HEK293 (cell line): ENCODE measurements around the gene DGCR8.

ENCODE experiments used
- CTCF ChIA-PET: fragments of 350-600 bp; formaldehyde crosslinking; extraction: SDS; loops from one replicate; lab custom pipeline; 2021; ENCODE audit warnings: antibody characterized with exemption; lab: Yijun Ruan, JAX
- POLR2A ChIA-PET: fragments of 300-600 bp; formaldehyde crosslinking; extraction: SDS; loops from one replicate; lab custom pipeline; 2020; ENCODE audit warnings: antibody characterized with exemption, inconsistent platforms; lab: Yijun Ruan, JAX
- H3K27ac ChIP-seq: fragments of 200-500 bp; sonication (Bioruptor generic); 2 replicates; pipeline ENCODE4 v1.5.1; 2014; ENCODE audit warnings: low read depth, low read length, control low read depth, inconsistent platforms; ENCODE audit errors: extremely low read depth
- H3K36me3 ChIP-seq, 2 experiments: fragments of 200-500 bp in 1 of 2; sonication (Bioruptor generic) in 1 of 2; 1 replicate in 1 of 2; 2 replicates in 1 of 2; pipeline ENCODE4 v1.5.1; 2014 to 2017; ENCODE audit warnings: inconsistent platforms in 2 of 2, low read length in 2 of 2; ENCODE audit not compliant: control insufficient read depth in 2 of 2, insufficient read depth in 1 of 2
- H3K4me1 ChIP-seq: fragments of 200-500 bp; sonication (Bioruptor generic); 2 replicates; pipeline ENCODE4 v1.5.1; 2014; ENCODE audit warnings: mild to moderate bottlenecking, low read length, inconsistent platforms; ENCODE audit not compliant: control insufficient read depth, insufficient read depth
- H3K4me3 ChIP-seq: 2 replicates; pipeline ENCODE4 v1.5.1; 2011; ENCODE audit warnings: low read depth, mild to moderate bottlenecking, control low read depth, low read length, moderate library complexity
- H3K9me3 ChIP-seq: fragments of 200-500 bp; sonication (Bioruptor generic); 2 replicates; pipeline ENCODE4 v1.5.1; 2014; ENCODE audit warnings: low read depth, low read length, inconsistent platforms; ENCODE audit not compliant: control insufficient read depth, insufficient read depth
- OSR2 ChIP-seq: fragments of 450-650 bp; formaldehyde crosslinking; IDR thresholded peaks from 2 replicates; pipeline ENCODE4 v1.5.1; 2016; ENCODE audit warnings: missing biosample characterization, missing genetic modification characterization
- PRDM4 ChIP-seq: fragments of 450-650 bp; formaldehyde crosslinking; IDR thresholded peaks from 2 replicates; pipeline ENCODE4 v1.5.1; 2017; ENCODE audit warnings: missing biosample characterization, missing genetic modification characterization
- ZBTB21 ChIP-seq: fragments of 450-650 bp; formaldehyde crosslinking; IDR thresholded peaks from 2 replicates; pipeline ENCODE4 v1.5.1; 2017; ENCODE audit warnings: missing biosample characterization, missing genetic modification characterization
- ZNF211 ChIP-seq: fragments of 450-650 bp; formaldehyde crosslinking; IDR thresholded peaks from 2 replicates; pipeline ENCODE4 v1.5.1; 2016; ENCODE audit warnings: low read depth, missing biosample characterization, missing genetic modification characterization
- ZNF280D ChIP-seq: fragments of 450-650 bp; formaldehyde crosslinking; IDR thresholded peaks from 2 replicates; pipeline ENCODE4 v1.5.1; 2016; ENCODE audit warnings: missing biosample characterization, missing genetic modification characterization
- ZNF302 ChIP-seq: fragments of 450-650 bp; formaldehyde crosslinking; IDR thresholded peaks from 2 replicates; pipeline ENCODE4 v1.5.1; 2016; ENCODE audit warnings: missing biosample characterization, missing genetic modification characterization, low read depth
- ZNF311 ChIP-seq: fragments of 450-650 bp; formaldehyde crosslinking; IDR thresholded peaks from 2 replicates; pipeline ENCODE4 v1.5.1; 2017; ENCODE audit warnings: missing biosample characterization, missing genetic modification characterization, borderline replicate concordance
- ZNF37A ChIP-seq: fragments of 450-650 bp; IDR thresholded peaks from 2 replicates; pipeline ENCODE4 v1.5.1; 2018; ENCODE audit warnings: missing biosample characterization, missing genetic modification characterization
- ZNF426 ChIP-seq: fragments of 450-650 bp; formaldehyde crosslinking; IDR thresholded peaks from 2 replicates; pipeline ENCODE4 v1.5.1; 2017; ENCODE audit warnings: missing biosample characterization, missing genetic modification characterization, mild to moderate bottlenecking, inconsistent platforms, moderate library complexity
- ZNF48 ChIP-seq: fragments of 450-650 bp; formaldehyde crosslinking; IDR thresholded peaks from 2 replicates; pipeline ENCODE4 v1.5.1; 2016; ENCODE audit warnings: missing biosample characterization, missing genetic modification characterization
- ZNF580 ChIP-seq: fragments of 450-650 bp; formaldehyde crosslinking; IDR thresholded peaks from 2 replicates; pipeline ENCODE4 v1.5.1; 2016; ENCODE audit warnings: missing biosample characterization, missing genetic modification characterization
- ZNF610 ChIP-seq: fragments of 450-650 bp; formaldehyde crosslinking; IDR thresholded peaks from 2 replicates; pipeline ENCODE4 v1.5.1; 2016; ENCODE audit warnings: missing biosample characterization, missing genetic modification characterization, borderline replicate concordance
- ZNF624 ChIP-seq: fragments of 450-650 bp; formaldehyde crosslinking; IDR thresholded peaks from 2 replicates; pipeline ENCODE4 v1.5.1; 2017; ENCODE audit warnings: missing biosample characterization, missing genetic modification characterization
- ZNF701 ChIP-seq: fragments of 450-650 bp; formaldehyde crosslinking; IDR thresholded peaks from 2 replicates; pipeline ENCODE4 v1.5.1; 2016; ENCODE audit warnings: missing biosample characterization, missing genetic modification characterization
- ZNF707 ChIP-seq: fragments of 450-650 bp; formaldehyde crosslinking; IDR thresholded peaks from 2 replicates; pipeline ENCODE4 v1.5.1; 2016; ENCODE audit warnings: missing biosample characterization, missing genetic modification characterization
- ZNF768 ChIP-seq: fragments of 450-650 bp; formaldehyde crosslinking; IDR thresholded peaks from 2 replicates; pipeline ENCODE4 v1.5.1; 2018; ENCODE audit warnings: missing biosample characterization, mild to moderate bottlenecking, missing genetic modification characterization
- ZNF791 ChIP-seq: fragments of 450-650 bp; formaldehyde crosslinking; IDR thresholded peaks from 2 replicates; pipeline ENCODE4 v1.5.1; 2016; ENCODE audit warnings: missing biosample characterization, missing genetic modification characterization
- ZNF843 ChIP-seq: fragments of 450-650 bp; formaldehyde crosslinking; IDR thresholded peaks from 2 replicates; pipeline ENCODE4 v1.5.1; 2016; ENCODE audit warnings: missing biosample characterization, missing genetic modification characterization
- ZSCAN4 ChIP-seq: fragments of 450-650 bp; formaldehyde crosslinking; IDR thresholded peaks from 2 replicates; pipeline ENCODE4 v1.5.1; 2017; ENCODE audit warnings: missing biosample characterization, missing genetic modification characterization
- ZSCAN5A ChIP-seq: fragments of 450-650 bp; formaldehyde crosslinking; IDR thresholded peaks from 2 replicates; pipeline ENCODE4 v1.5.1; 2016; ENCODE audit warnings: missing biosample characterization, missing genetic modification characterization

Gene DGCR8

GRCh38 chr22:20080776-20081654 is 974 bp downstream of the DGCR8 start (continued):
- TF ChIP-seq ZSCAN4 (tag by site-specific recombination) (peak; percentile 7; the same call in 1 of the 2 replicates), ZSCAN5A (no peak), ZNF624 (no peak)

GRCh38 chr22:20083157-20083890 is 3.3 kb downstream of the DGCR8 start:
- POLR2A ChIA-PET: interaction anchor here (1.4 kb wide), 1 partner anchor 34 kb away, joined by 5 read pairs; the partner anchor contains the start of gene TRMT2A
- TF ChIP-seq PRDM4: no peak
- no peak for TF ChIP-seq ZBTB21 (tag by site-specific recombination)
- TF ChIP-seq ZNF37A (tag by site-specific recombination): no peak
- TF ChIP-seq OSR2 (tag by site-specific recombination): peak; percentile 58; the same call in 1 of the 2 replicates
- TF ChIP-seq ZNF426 (tag by site-specific recombination): no peak
- TF ChIP-seq, all 188 proteins: peak for 1
- Histone ChIP-seq H3K27ac (peak overlapping the region; percentile 20; the same call in 1 of the 2 replicates), H3K36me3 (peaks cover 15 to 69% of the 10 kb centered on the region in 2 experiments), H3K4me3 (no peak overlapping the region; the same call in 1 of the 2 replicates), H3K4me1 (no peaks in the 10 kb centered on the region; the same call in 1 of the 2 replicates), H3K9me3 (no peaks in the 10 kb centered on the region)
- CTCF ChIA-PET: interaction anchor here (0.7 to 1.6 kb wide), 5 partner anchors 13 to 135 kb away, joined by 3 to 5 read pairs (median 3); no protein-coding TSS in a partner anchor

GRCh38 chr22:20083891-20084546 is 4.0 kb downstream of the DGCR8 start:
- ChIA-PET CTCF (interaction anchor here (0.6 to 2.6 kb wide), 9 partner anchors 10 to 112 kb away, joined by 3 to 11 read pairs (median 3); no protein-coding TSS in a partner anchor), POLR2A (interaction anchor here (1.4 kb wide), 1 partner anchor 33 kb away, joined by 5 read pairs; the partner anchor contains the start of gene TRMT2A)
- Histone ChIP-seq H3K4me3 (no peak overlapping the region), H3K27ac (peak overlapping the region; percentile 20; the same call in 1 of the 2 replicates), H3K9me3 (no peaks in the 10 kb centered on the region), H3K4me1 (no peaks in the 10 kb centered on the region; the same call in 1 of the 2 replicates), H3K36me3 (peaks cover 18 to 76% of the 10 kb centered on the region in 2 experiments)
- TF ChIP-seq ZNF701 (tag by site-specific recombination) (no peak), ZNF791 (tag by site-specific recombination) (no peak), ZNF211 (tag by site-specific recombination) (no peak), ZNF302 (tag by site-specific recombination) (no peak), ZNF610 (tag by site-specific recombination) (no peak), ZNF311 (no peak), ZNF280D (tag by site-specific recombination) (no peak), ZNF843 (no peak), ZNF580 (no peak), ZNF48 (tag by site-specific recombination) (no peak), ZNF768 (no peak), ZNF707 (no peak)
